GM18951 (cell line): ENCODE measurements around the gene ANKRD39.

Experiments used
- POLR2A ChIP-seq: IDR thresholded peaks from 4 replicates; pipeline ENCODE4 v1.6.1; 2011; ENCODE audit warnings: mild to moderate bottlenecking; ENCODE audit not compliant: insufficient read length, insufficient read depth; ENCODE audit errors: extremely low read depth
- in situ Hi-C: fragments of 300-500 bp; cut with MboI; formaldehyde crosslinking; loops from one replicate; pipeline ENCODE4 v1.12.0; 2022; ENCODE audit warnings: low sequenced_read_pairs, mixed read lengths, inconsistent platforms; ENCODE audit not compliant: unreplicated experiment

ANKRD39 gene

GRCh38 chr2:96844405-96844808, 13.4 kb downstream of the ANKRD39 start:
- no peak for TF ChIP-seq POLR2A
- in situ Hi-C loops, result no loop called here

DNA sequence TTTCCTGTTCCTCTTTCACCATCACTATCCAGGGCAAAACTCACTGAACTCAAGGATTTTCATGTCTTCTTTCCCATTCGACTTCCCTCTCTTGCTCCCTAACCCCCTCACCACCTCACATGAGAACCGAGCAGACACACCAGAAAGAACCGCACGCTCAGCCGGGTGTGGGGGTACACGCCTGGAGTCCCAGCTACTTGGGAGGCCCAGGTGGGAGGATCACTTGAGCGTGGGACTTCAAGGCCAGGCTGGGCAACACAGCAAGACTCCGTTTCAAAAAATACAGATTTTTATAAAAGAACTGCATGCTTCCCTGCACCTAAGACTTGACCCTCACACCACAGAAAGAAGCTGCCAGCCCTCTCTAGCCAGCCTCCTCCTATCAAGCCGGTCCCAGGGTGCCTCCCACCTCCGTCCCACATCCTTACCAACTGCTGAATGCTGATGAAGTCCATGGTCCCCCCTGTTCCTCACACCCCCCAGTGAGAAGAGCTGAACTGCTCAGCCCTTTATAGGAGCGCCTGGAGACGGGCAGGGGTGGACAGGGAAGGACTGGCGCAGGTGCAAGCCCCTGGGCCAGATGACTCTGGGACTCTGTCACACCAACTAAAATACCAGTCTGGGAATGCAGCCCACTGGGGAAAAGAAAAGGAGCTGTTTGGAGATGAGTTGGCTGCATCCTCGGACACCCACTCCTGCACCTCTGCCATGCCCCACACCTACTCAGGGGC, 14.1 kb downstream of the ANKRD39 start, which contains the start of gene ANKRD23:
TSS of gene ANKRD23 (minus strand) at position 484 of the 731 bp plus-strand sequence. CDS start at position 455, 29 bp downstream.
- TF ChIP-seq POLR2A, result no peak
- in situ Hi-C loops, result no loop called here

DNA sequence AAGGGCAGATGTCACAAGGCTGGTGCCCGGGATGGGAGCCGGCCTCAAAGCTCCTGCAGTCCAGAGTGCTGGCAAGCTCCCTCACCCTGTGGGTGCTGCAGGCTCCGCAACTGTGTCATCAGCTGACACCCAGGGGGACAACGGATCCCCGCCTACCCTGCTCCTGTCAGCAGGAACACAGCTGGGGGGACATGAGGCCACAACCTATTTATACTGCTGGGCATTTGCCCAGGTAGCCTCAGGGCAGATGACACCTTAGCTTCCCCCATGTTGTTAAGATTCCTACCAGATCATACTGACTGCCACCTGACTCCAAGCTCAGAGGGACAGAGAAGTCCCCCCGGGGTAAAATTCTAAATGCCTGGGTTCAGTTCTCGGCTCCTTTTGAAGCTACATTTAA, 15.2 kb downstream of the ANKRD39 start:
- no peak for TF ChIP-seq POLR2A
- in situ Hi-C loops, result no loop called here

GRCh38 chr2:96841701-96842495, 15.9 kb downstream of the ANKRD39 start:
- TF ChIP-seq POLR2A, result no peak
- in situ Hi-C loops, result no loop called here

DNA sequence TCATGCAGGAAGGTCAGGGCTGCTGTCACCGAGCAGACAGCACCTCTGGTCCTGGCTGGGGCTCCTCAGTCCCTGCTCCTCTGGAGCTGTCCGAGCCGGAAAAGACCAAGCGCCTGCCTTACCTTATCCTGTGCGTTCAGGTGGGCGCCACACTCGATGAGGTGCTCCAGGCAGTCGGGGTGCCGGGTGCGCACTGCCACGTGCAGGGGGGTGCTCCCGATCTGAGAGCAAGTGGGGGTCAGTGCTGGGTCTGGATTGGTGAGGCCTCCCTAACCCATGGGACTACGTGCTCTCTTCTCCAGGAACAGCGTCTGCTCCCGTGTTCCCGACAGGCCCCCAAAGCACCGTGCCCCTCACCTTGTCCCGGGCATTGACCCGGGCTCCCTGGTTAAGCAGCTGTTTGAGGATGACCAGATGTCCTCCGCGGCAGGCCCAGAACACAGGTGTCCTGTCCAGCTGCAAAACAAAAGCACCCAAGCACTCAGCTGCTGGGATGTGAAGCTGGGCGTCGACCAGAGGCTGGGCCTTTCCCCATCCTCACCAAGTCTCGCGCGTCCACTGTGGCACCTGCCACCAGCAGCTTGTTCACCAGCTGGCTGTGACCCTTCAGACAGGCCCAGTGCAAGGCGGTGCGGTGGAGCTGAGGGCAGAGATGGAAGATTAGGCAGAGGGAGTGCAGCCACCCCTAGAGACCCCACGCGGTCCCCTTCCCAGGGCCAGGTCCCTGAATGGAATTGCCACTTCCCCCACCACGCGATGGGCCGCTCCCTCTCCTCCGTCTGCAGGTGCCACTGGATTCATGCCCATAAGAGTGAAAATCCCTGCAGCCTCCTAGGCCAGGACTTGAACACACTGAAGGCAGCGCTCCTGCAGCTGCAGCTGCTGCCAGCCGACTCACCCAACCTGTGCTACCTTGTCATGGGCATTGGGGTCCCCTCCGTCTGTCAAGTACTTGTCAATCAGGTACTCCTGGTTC, 17.7 kb downstream of the ANKRD39 start:
- no peak for TF ChIP-seq POLR2A
- in situ Hi-C loops, result no loop called here

DNA sequence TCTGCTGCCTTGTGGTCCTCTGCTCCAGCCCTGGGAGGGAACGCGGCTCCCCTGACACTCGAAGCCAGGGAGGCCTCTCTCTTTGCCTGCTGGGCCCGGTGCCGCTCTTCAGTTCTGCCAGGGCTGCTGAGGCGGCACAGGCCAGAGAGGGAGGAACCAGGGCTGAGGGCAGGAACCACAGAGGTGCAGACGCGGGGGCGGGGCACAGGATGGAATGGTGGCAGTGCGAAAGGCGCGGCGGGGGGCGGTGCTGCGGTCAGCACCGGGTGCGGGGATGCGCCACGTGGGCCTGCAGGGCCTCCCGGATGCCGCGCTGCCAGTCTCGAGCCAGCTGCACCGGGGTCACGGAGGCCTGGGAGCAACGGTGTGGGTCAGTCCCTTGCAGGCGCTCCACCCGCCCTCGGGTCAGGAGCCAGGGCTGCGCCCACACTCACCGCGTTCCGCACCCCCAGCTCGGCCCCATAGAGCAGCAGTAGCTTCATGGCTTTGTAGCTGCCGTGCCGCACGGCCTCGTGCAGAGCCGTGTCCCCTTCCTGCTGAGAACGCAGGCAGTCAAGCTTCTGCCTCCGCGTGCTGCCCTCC, 18.4 kb downstream of the ANKRD39 start:
- in situ Hi-C loops, result no loop called here
- peak; percentile 30 for TF ChIP-seq POLR2A

GRCh38 chr2:96838345-96839292, 19.2 kb downstream of the ANKRD39 start:
- TF ChIP-seq POLR2A, result no peak
- in situ Hi-C loops, result no loop called here

- in situ Hi-C loops, result no loop called here
- no peak for TF ChIP-seq POLR2A
Observed at GRCh38 chr2:96837575-96837974, 20.2 kb downstream of the ANKRD39 start.

DNA sequence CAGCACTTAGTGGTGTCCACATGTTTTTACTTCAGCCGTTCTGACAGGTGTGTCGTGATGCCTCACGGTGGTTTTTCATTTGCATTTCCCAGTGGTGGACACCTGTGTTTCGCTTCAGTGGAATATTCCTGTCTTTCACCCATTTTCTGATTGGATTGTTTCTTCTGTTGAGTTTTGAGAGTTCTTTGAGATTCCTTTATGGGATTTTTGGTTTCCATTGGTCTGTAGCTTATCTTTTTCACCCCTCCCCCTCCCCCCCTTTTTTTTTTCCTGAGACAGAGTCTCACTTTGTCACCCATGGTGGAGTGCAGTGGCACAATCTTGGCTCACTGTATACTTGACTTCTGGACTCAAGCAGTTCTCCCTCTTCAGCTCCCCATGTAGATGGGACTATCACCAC, 22.0 kb downstream of the ANKRD39 start:
- in situ Hi-C loops, result no loop called here
- no peak for TF ChIP-seq POLR2A

DNA sequence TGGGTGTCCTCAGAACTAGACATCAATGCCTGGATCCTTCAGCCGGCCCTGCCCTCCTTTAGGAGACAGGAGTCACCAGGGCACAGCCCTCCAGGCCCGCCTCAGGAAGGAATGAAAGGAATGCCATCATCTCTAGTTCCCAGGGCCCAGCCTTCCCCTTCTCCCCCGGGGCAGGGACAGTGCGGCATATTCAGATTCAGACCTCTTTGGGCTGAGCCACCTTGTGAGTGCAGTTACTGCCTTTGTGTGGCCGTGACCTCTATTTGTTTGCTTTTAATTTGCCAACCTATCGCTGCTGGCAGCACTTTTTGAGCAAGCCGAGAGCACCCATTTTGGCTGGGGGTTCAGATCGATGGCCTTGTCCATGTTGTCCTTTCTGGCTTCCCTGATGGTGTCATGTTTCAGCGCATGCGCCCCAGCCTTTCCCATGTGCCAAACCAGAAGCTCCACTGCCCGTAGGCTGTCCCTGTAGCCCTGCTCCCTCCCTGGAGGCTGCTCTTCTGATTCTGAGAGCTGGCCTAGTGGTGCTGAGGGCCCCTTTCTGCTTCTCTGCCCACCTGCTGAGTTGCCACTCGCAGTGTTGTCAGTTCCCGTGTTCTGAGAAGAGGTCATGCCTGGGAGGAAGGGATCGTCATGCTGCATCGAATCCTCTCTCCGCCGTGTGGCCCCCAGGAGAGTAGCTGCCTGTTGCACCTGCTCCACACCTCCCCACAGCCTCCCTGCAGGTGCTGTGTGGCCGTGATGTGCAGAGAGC, 24.9 kb downstream of the ANKRD39 start:
- TF ChIP-seq POLR2A, result no peak
- in situ Hi-C loops, result no loop called here

GRCh38 chr2:96832408-96832753, 25.4 kb downstream of the ANKRD39 start:
- no peak for TF ChIP-seq POLR2A
- in situ Hi-C loops, result no loop called here

GRCh38 chr2:96831679-96832078, 26.1 kb downstream of the ANKRD39 start:
- no peak for TF ChIP-seq POLR2A
- in situ Hi-C loops, result no loop called here
